Keratinocyte (primary cell): ENCODE data around the gene B3GAT1. TPM values are rescaled to one million over a fixed set of nuclear protein-coding genes. Genes with fewer than 3 reads are reported as not detected.

ENCODE experiments used
- DNase-seq: peaks from one replicate; pipeline ENCODE4 v3.0.0-alpha.2; 2011; ENCODE audit warnings: low read depth, missing footprints, low spot score
- FAIRE-seq: peaks from 2 replicates; lab custom pipeline; 2011; peaks lifted over from hg19 to GRCh38; lab: Jason Lieb, UNC
- H2AFZ ChIP-seq: 2 replicates; pipeline ENCODE4 v1.6.0; 2012; ENCODE audit warnings: low read length, control low read depth, inconsistent platforms; ENCODE audit not compliant: control insufficient read depth
- H3K27ac ChIP-seq: 2 replicates; pipeline ENCODE4 v1.5.1; 2011; ENCODE audit warnings: low read length; ENCODE audit not compliant: control insufficient read depth, insufficient read depth
- H3K27me3 ChIP-seq: 3 replicates; pipeline ENCODE4 v1.6.0; 2011; ENCODE audit warnings: low read length; ENCODE audit not compliant: control insufficient read depth, insufficient read depth; ENCODE audit errors: extremely low read depth
- H3K36me3 ChIP-seq, 2 experiments: 2 replicates in 1 of 2; 3 replicates in 1 of 2; pipeline ENCODE4 v1.5.1; 2011; ENCODE audit warnings: low read length in 2 of 2, mild to moderate bottlenecking in 1 of 2; ENCODE audit not compliant: control insufficient read depth in 2 of 2, insufficient read depth in 2 of 2; ENCODE audit errors: extremely low read depth in 1 of 2
- H3K4me1 ChIP-seq: 3 replicates; pipeline ENCODE4 v1.5.1; 2011; ENCODE audit warnings: low read length; ENCODE audit not compliant: control insufficient read depth, insufficient read depth; ENCODE audit errors: extremely low read depth
- H3K4me2 ChIP-seq: 3 replicates; pipeline ENCODE4 v1.6.0; 2011; ENCODE audit warnings: low read depth, low read length; ENCODE audit not compliant: control insufficient read depth, insufficient read depth; ENCODE audit errors: extremely low read depth
- H3K4me3 ChIP-seq, 3 experiments: fragments of 200-600 bp in 1 of 3; sonication (generic) in 1 of 3; 2 replicates in 2 of 3; 3 replicates in 1 of 3; pipeline ENCODE4 v1.5.1; 2011 to 2016; ENCODE audit warnings: low read length in 3 of 3, mild to moderate bottlenecking in 3 of 3, control low read depth in 2 of 3, inconsistent platforms in 1 of 3, low read depth in 1 of 3, mixed read lengths in 1 of 3, mixed run types in 1 of 3, moderate library complexity in 1 of 3; ENCODE audit not compliant: control insufficient read depth in 2 of 3, insufficient read depth in 2 of 3; ENCODE audit errors: extremely low read depth in 1 of 3
- H3K79me2 ChIP-seq: 2 replicates; pipeline ENCODE4 v1.6.0; 2012; ENCODE audit warnings: low read length; ENCODE audit not compliant: control insufficient read depth, insufficient read depth
- H3K9ac ChIP-seq: 3 replicates; pipeline ENCODE4 v1.6.0; 2011; ENCODE audit warnings: low read length; ENCODE audit not compliant: control insufficient read depth, insufficient read depth; ENCODE audit errors: extremely low read depth
- H3K9me1 ChIP-seq: 3 replicates; pipeline ENCODE4 v1.6.0; 2011; ENCODE audit warnings: low read length; ENCODE audit not compliant: control insufficient read depth, insufficient read depth; ENCODE audit errors: extremely low read depth
- H3K9me3 ChIP-seq: 2 replicates; pipeline ENCODE4 v1.5.1; 2012; ENCODE audit warnings: low read depth, low read length; ENCODE audit not compliant: control insufficient read depth
- H4K20me1 ChIP-seq: 3 replicates; pipeline ENCODE4 v1.6.0; 2011; ENCODE audit warnings: low read length; ENCODE audit not compliant: control insufficient read depth, insufficient read depth; ENCODE audit errors: extremely low read depth
- CTCF ChIP-seq, 3 experiments: IDR thresholded peaks in 1 of 3; conservative IDR thresholded peaks in 1 of 3; optimal IDR thresholded peaks in 1 of 3; 2 replicates in 2 of 3; 3 replicates in 1 of 3; pipeline versions ENCODE3 to v1.5.1; 2011; ENCODE audit warnings: low read length in 3 of 3, mild to moderate bottlenecking in 3 of 3, moderate library complexity in 2 of 3, control low read depth in 1 of 3, inconsistent platforms in 1 of 3; ENCODE audit not compliant: insufficient read depth in 2 of 3; ENCODE audit errors: extremely low read depth in 1 of 3
- EZH2 ChIP-seq: IDR thresholded peaks from one replicate; pipeline ENCODE4 v1.6.1; 2012; ENCODE audit warnings: inconsistent platforms, mild to moderate bottlenecking, low read length, moderate library complexity
- dilution Hi-C: fragments of 300-500 bp; cut with MboI; formaldehyde crosslinking; loops from one replicate; pipeline ENCODE4 v1.7.0; 2020; ENCODE audit warnings: low sequenced_read_pairs; ENCODE audit not compliant: extremely low pct_ligation_motif_present
- polyA plus RNA-seq, 5 experiments: library from polyadenylated mRNA; depleted of rRNA in 3 of 5; stranded (reverse) in 3 of 5; stranded (forward) in 1 of 5; unstranded in 1 of 5; fragments of >200 nt; gene quantifications; 1 replicate in 1 of 5; 2 replicates in 3 of 5; 3 replicates in 1 of 5; pipeline versions ENCODE4 v1.2.1 to v1.2.3, GENCODE V29; 2011 to 2012; ENCODE audit warnings: missing spikeins in 2 of 5, low read depth in 1 of 5, low replicate concordance in 1 of 5

The B3GAT1 gene
- polyA plus RNA-seq, 1 donor (not counting 4 experiments of a cell fraction or from before 2014, with no cell fraction given) = 0.04 TPM

- H3K4me3 ChIP-seq = no peak overlapping the region
- no peak for TF ChIP-seq CTCF (optimal IDR thresholded peaks at IDR 0.05 in 1 of 3, IDR thresholded peaks at IDR 0.05 in 1 of 3, conservative IDR thresholded peaks at IDR 0.05 in 1 of 3; ENCODE audit: extremely low read depth in 1 of 3, insufficient read depth in 2 of 3, low read length in 3 of 3)
- no peak for TF ChIP-seq EZH2
- no peak overlapping the region for H3K4me2 ChIP-seq
- no peak for DNase-seq
- H2AFZ ChIP-seq = no peak overlapping the region
- no peaks in the 10 kb centered on the region for H3K27me3 ChIP-seq
- no peak overlapping the region for H3K27ac ChIP-seq
- no peak overlapping the region for H3K9ac ChIP-seq
- dilution Hi-C loops = no loop called here
- H3K4me1 ChIP-seq = no peaks in the 10 kb centered on the region
- FAIRE-seq = no peak
- no peaks in the 10 kb centered on the region for H3K79me2 ChIP-seq
- no peaks in the 10 kb centered on the region for H3K9me1 ChIP-seq
- no peaks in the 10 kb centered on the region for H3K36me3 ChIP-seq
- H4K20me1 ChIP-seq = no peaks in the 10 kb centered on the region
- no peaks in the 10 kb centered on the region for H3K9me3 ChIP-seq
These were observed 28.8 kb upstream of the B3GAT1 start for GRCh38 chr11:134440851-134441250.

- no peaks in the 10 kb centered on the region for H3K9me3 ChIP-seq
- H3K9ac ChIP-seq = no peak overlapping the region
- H3K27me3 ChIP-seq = no peaks in the 10 kb centered on the region
- H3K36me3 ChIP-seq = no peaks in the 10 kb centered on the region
- no peak overlapping the region for H3K4me3 ChIP-seq
- H4K20me1 ChIP-seq = no peaks in the 10 kb centered on the region
- dilution Hi-C loops = no loop called here
- TF ChIP-seq CTCF (optimal IDR thresholded peaks at IDR 0.05 in 1 of 3, IDR thresholded peaks at IDR 0.05 in 1 of 3, conservative IDR thresholded peaks at IDR 0.05 in 1 of 3; ENCODE audit: extremely low read depth in 1 of 3, insufficient read depth in 2 of 3, low read length in 3 of 3) = no peak
- no peak for TF ChIP-seq EZH2
- H3K4me1 ChIP-seq = no peaks in the 10 kb centered on the region
- H3K27ac ChIP-seq = no peak overlapping the region
- no peaks in the 10 kb centered on the region for H3K79me2 ChIP-seq
- FAIRE-seq (no peak), DNase-seq (no peak)
- no peaks in the 10 kb centered on the region for H3K9me1 ChIP-seq
- H3K4me2 ChIP-seq = no peak overlapping the region
- no peak overlapping the region for H2AFZ ChIP-seq
These were observed 26.8 kb upstream of the B3GAT1 start for GRCh38 chr11:134438542-134439537.
